ENCODE results near the gene VPS50.

Gene VPS50

GRCh38 chr7:93235541-93235940 is 3.4 kb downstream of the VPS50 start:
- no peak for DNase-seq (ENCODE audit: low read depth)
- no peak overlapping the region for H3K4me3 ChIP-seq (ENCODE audit: low read depth, low read length)
- TF ChIP-seq MAX (IDR thresholded peaks at IDR 0.05; ENCODE audit: low read depth, low read length) (no peak), POLR2A (IDR thresholded peaks at IDR 0.05; ENCODE audit: extremely low read depth, insufficient read length) (no peak), MYC (IDR thresholded peaks at IDR 0.05; ENCODE audit: low read depth, low read length) (no peak), CTCF (IDR thresholded peaks at IDR 0.05; ENCODE audit: low read depth, low read length) (no peak)

- no peak overlapping the region for H3K4me3 ChIP-seq (ENCODE audit: low read depth, low read length)
- no peak for TF ChIP-seq POLR2A (IDR thresholded peaks at IDR 0.05; ENCODE audit: extremely low read depth, insufficient read length)
- no peak for TF ChIP-seq CTCF (IDR thresholded peaks at IDR 0.05; ENCODE audit: low read depth, low read length)
- TF ChIP-seq MYC (IDR thresholded peaks at IDR 0.05; ENCODE audit: low read depth, low read length): no peak
- no peak for TF ChIP-seq MAX (IDR thresholded peaks at IDR 0.05; ENCODE audit: low read depth, low read length)
- no peak for DNase-seq (ENCODE audit: low read depth)
Observed at GRCh38 chr7:93238131-93238530, 6.0 kb downstream of the VPS50 start.

GRCh38 chr7:93238748-93239147 is 6.6 kb downstream of the VPS50 start:
- TF ChIP-seq MYC (IDR thresholded peaks at IDR 0.05; ENCODE audit: low read depth, low read length) (no peak), POLR2A (IDR thresholded peaks at IDR 0.05; ENCODE audit: extremely low read depth, insufficient read length) (no peak), MAX (IDR thresholded peaks at IDR 0.05; ENCODE audit: low read depth, low read length) (no peak), CTCF (IDR thresholded peaks at IDR 0.05; ENCODE audit: low read depth, low read length) (no peak)
- no peak for DNase-seq (ENCODE audit: low read depth)
- H3K4me3 ChIP-seq (ENCODE audit: low read depth, low read length): no peak overlapping the region

GRCh38 chr7:93239824-93240223 is 7.7 kb downstream of the VPS50 start:
- no peak for DNase-seq (ENCODE audit: low read depth)
- no peak overlapping the region for H3K4me3 ChIP-seq (ENCODE audit: low read depth, low read length)
- TF ChIP-seq MYC (IDR thresholded peaks at IDR 0.05; ENCODE audit: low read depth, low read length) (no peak), CTCF (IDR thresholded peaks at IDR 0.05; ENCODE audit: low read depth, low read length) (no peak), MAX (IDR thresholded peaks at IDR 0.05; ENCODE audit: low read depth, low read length) (no peak), POLR2A (IDR thresholded peaks at IDR 0.05; ENCODE audit: extremely low read depth, insufficient read length) (no peak)

GRCh38 chr7:93242106-93242505 is 9.9 kb downstream of the VPS50 start:
- no peak for DNase-seq (ENCODE audit: low read depth)
- no peak overlapping the region for H3K4me3 ChIP-seq (ENCODE audit: low read depth, low read length)
- no peak for TF ChIP-seq POLR2A (IDR thresholded peaks at IDR 0.05; ENCODE audit: extremely low read depth, insufficient read length)
- no peak for TF ChIP-seq MAX (IDR thresholded peaks at IDR 0.05; ENCODE audit: low read depth, low read length)
- no peak for TF ChIP-seq CTCF (IDR thresholded peaks at IDR 0.05; ENCODE audit: low read depth, low read length)
- no peak for TF ChIP-seq MYC (IDR thresholded peaks at IDR 0.05; ENCODE audit: low read depth, low read length)

Data from NB4 (cell line).